ENCODE results near the gene TES. TPM values are rescaled to one million over a fixed set of nuclear protein-coding genes. Genes with fewer than 3 reads are reported as not detected.
"Not testable (repeated sequence)": the region's sequence is repeated elsewhere in the genome, so short reads cannot be mapped to it uniquely, and the experiment has no call there.

The TES gene
- total RNA-seq, 2 donors from 2014 or later: 18.0 to 23.3 TPM

GRCh38 chr7:116291937-116292336 lies 81.6 kb downstream of the TES start:
- H3K27me3 ChIP-seq: no peaks in the 10 kb centered on the region
- no peak for TF ChIP-seq CTCF (IDR thresholded peaks at IDR 0.05)
- no peak for DNase-seq (ENCODE audit: low spot score)
- H3K9me3 ChIP-seq: peaks cover 0 to 7% of the 10 kb centered on the region in 2 donors
- H3K36me3 ChIP-seq: no peaks in the 10 kb centered on the region
- H3K4me1 ChIP-seq: no peaks in the 10 kb centered on the region
- no peak overlapping the region for H3K27ac ChIP-seq
- H3K4me3 ChIP-seq: no peak overlapping the region

- no peak for DNase-seq (ENCODE audit: low spot score)
Measured at GRCh38 chr7:116292381-116292780, 82.0 kb downstream of the TES start.

GRCh38 chr7:116293139-116293538 lies 82.8 kb downstream of the TES start:
- H3K27ac ChIP-seq: no peak overlapping the region
- TF ChIP-seq CTCF (IDR thresholded peaks at IDR 0.05): no peak
- DNase-seq (ENCODE audit: low spot score): no peak
- peaks cover 0 to 7% of the 10 kb centered on the region in 2 donors for H3K9me3 ChIP-seq
- H3K4me3 ChIP-seq: no peak overlapping the region
- H3K36me3 ChIP-seq: no peaks in the 10 kb centered on the region
- no peaks in the 10 kb centered on the region for H3K27me3 ChIP-seq
- no peaks in the 10 kb centered on the region for H3K4me1 ChIP-seq

More at GRCh38 chr7:116292381-116292780, 82.0 kb downstream of the TES start:
- no peak for TF ChIP-seq CTCF (IDR thresholded peaks at IDR 0.05)
- Histone ChIP-seq H3K36me3 (no peaks in the 10 kb centered on the region), H3K27ac (no peak overlapping the region), H3K4me3 (no peak overlapping the region), H3K9me3 (peaks cover 0 to 7% of the 10 kb centered on the region in 2 donors), H3K27me3 (no peaks in the 10 kb centered on the region), H3K4me1 (no peaks in the 10 kb centered on the region)

GRCh38 chr7:116293633-116294032 lies 83.3 kb downstream of the TES start:
- no peak for DNase-seq (ENCODE audit: low spot score)
- no peak for TF ChIP-seq CTCF (IDR thresholded peaks at IDR 0.05)
- no peak overlapping the region for H3K4me3 ChIP-seq

GRCh38 chr7:116295903-116296302 lies 85.6 kb downstream of the TES start:
- not testable (repeated sequence) for H3K27me3 ChIP-seq; H3K36me3 ChIP-seq; DNase-seq (ENCODE audit: low spot score); H3K4me3 ChIP-seq; H3K27ac ChIP-seq; H3K4me1 ChIP-seq; H3K9me3 ChIP-seq

More at GRCh38 chr7:116293633-116294032, 83.3 kb downstream of the TES start:
- Histone ChIP-seq H3K4me1 (no peaks in the 10 kb centered on the region), H3K27ac (no peak overlapping the region), H3K27me3 (no peaks in the 10 kb centered on the region), H3K9me3 (peaks cover 0 to 7% of the 10 kb centered on the region in 2 donors), H3K36me3 (no peaks in the 10 kb centered on the region)

- no peak for TF ChIP-seq CTCF (IDR thresholded peaks at IDR 0.05)
- DNase-seq (ENCODE audit: low spot score): no peak
- Histone ChIP-seq H3K27me3 (no peaks in the 10 kb centered on the region), H3K4me1 (no peaks in the 10 kb centered on the region), H3K36me3 (no peaks in the 10 kb centered on the region), H3K9me3 (peaks cover 0 to under 1% of the 10 kb centered on the region in 2 donors), H3K27ac (no peak overlapping the region), H3K4me3 (no peak overlapping the region)
Measured at GRCh38 chr7:116298055-116298454, 87.7 kb downstream of the TES start.

Measured in right atrium auricular region (tissue), 2 donors.